ENCODE results near the gene AGTRAP. TPM values are rescaled to one million over a fixed set of nuclear protein-coding genes. Genes with fewer than 3 reads are reported as not detected.
A peak's percentile ranks its signal among the peaks of the same experiment; 100 is the strongest.

AGTRAP gene
- total and polyA plus RNA-seq, 7 experiments from 2014 or later, result 28.2 to 108 (median 36.2) TPM

DNA sequence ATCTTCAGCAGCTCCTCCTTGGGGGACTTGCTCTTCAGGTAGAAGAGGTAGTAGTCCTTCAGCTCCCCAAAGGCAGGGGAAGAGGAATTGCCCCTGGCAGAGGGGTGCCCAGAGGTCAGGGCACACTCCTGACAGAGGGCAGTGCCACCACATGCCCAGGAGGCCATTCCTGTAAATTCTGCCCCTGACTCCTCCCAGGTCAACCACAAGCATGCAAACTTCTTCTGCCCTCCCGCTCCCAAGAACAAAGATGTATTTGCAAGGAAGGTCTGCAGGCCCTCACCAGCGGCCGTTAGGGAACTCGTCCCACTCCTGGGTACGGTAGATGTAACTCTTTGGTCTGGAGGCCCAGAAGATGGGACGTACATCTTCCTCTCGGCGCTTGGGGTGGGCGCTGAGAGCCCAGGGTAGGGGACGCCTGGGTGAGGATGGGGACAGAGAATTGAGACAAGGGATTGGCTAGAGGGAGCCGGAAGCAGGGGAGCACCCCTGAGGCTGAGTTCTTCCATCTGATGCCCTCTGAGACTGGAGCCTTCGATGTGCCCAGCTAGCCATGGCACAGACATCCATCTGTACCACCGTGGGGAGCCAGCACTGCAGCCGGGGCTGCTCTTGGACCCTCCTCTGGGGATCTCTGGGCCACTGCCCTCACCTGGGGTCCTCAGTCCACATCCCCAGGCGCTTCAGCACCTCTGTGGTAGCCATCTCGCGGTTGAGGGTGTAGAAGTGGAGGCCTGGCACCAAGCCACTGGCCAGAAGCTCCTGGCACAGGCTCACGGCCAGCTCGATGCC, 58.7 kb downstream of the AGTRAP start:
- H3K27me3 Mint-ChIP-seq, result no peaks in the 10 kb centered on the region
- peak overlapping the region in 1 of 9 donors; percentile 9 for H3K27ac Mint-ChIP-seq
- H3K36me3 Mint-ChIP-seq, result peaks cover 0 to 35% (median 9%) of the 10 kb centered on the region in 5 donors
- Histone ChIP-seq H3K4me3 (ENCODE audit: low read length) (no peak overlapping the region), H3K9me3 (ENCODE audit: control insufficient read depth in 2 of 3, low read length in 3 of 3) (no peaks in the 10 kb centered on the region), H3K27me3 (ENCODE audit: control insufficient read depth in 2 of 2, insufficient read depth in 2 of 2, low read length in 2 of 2) (no peaks in the 10 kb centered on the region), H3K27ac (ENCODE audit: low read depth, low read length) (no peak overlapping the region), H3K36me3 (ENCODE audit: control insufficient read depth in 2 of 3, insufficient read depth in 3 of 3, low read length in 3 of 3) (peaks cover 0 to 86% (median 10%) of the 10 kb centered on the region in 3 experiments), H3K4me1 (ENCODE audit: control insufficient read depth in 2 of 2, insufficient read depth in 2 of 2, low read length in 2 of 2) (no peaks in the 10 kb centered on the region)
- ChIA-PET POLR2A (no interaction called here), CTCF (interaction anchor here (0.5 kb wide), 1 partner anchor 327 kb away, joined by 3 read pairs; no protein-coding TSS in a partner anchor)
- H3K4me3 Mint-ChIP-seq, result no peak overlapping the region
- ATAC-seq, result no peak
- peaks cover 0 to 5% (median 0%) of the 10 kb centered on the region in 7 donors for H3K4me1 Mint-ChIP-seq
- no peak for DNase-seq
- no peaks in the 10 kb centered on the region for H3K9me3 Mint-ChIP-seq
- intact Hi-C loops (cut with micrococcal nuclease), result no loop called here

DNA sequence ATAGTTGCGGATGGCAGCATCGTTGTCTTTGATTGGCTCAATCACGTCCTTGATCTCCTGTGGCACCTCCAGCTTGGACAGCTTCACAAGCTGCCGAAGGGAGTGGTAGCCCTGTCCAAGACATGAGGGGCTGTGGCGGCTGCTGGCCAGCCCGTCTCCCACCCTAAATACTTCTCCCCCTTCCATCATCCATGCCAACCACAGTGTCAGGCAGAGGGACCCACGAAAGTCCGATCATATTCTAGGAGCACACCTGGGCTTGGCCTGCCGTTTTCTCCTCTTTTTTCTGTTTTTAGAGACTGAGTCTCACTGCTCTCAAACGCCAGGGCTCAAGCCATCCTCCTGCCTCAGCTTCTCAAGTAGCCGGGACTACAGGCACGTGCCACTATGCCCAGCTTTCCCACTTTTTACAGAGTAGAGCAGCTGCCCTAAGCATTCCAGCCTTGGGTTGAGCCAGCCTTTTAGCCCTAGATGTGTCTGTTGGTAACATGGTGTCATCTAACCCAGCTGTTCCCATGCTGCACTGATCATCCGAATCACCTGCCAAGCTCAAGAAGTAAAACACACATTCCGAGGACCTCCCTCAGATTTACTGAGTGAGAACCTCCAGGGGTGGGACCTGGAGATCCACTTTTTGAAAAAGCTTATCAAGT, 59.4 kb downstream of the AGTRAP start:
- Histone ChIP-seq H3K27me3 (ENCODE audit: control insufficient read depth in 2 of 2, insufficient read depth in 2 of 2, low read length in 2 of 2) (no peaks in the 10 kb centered on the region), H3K4me1 (ENCODE audit: control insufficient read depth in 2 of 2, insufficient read depth in 2 of 2, low read length in 2 of 2) (no peaks in the 10 kb centered on the region), H3K9me3 (ENCODE audit: control insufficient read depth in 2 of 3, low read length in 3 of 3) (no peaks in the 10 kb centered on the region), H3K36me3 (ENCODE audit: control insufficient read depth in 2 of 3, insufficient read depth in 3 of 3, low read length in 3 of 3) (peaks cover 0 to 86% (median 12%) of the 10 kb centered on the region in 3 experiments), H3K4me3 (ENCODE audit: low read length) (no peak overlapping the region), H3K27ac (ENCODE audit: low read depth, low read length) (no peak overlapping the region)
- intact Hi-C loops (cut with micrococcal nuclease), result no loop called here
- H3K36me3 Mint-ChIP-seq, result peaks cover 0 to 41% (median 9%) of the 10 kb centered on the region in 5 donors
- no peaks in the 10 kb centered on the region for H3K27me3 Mint-ChIP-seq
- no peaks in the 10 kb centered on the region for H3K9me3 Mint-ChIP-seq
- peaks cover 0 to 5% (median 0%) of the 10 kb centered on the region in 7 donors for H3K4me1 Mint-ChIP-seq
- POLR2A ChIA-PET, result no interaction called here
- no peak overlapping the region for H3K4me3 Mint-ChIP-seq
- DNase-seq (no peak), ATAC-seq (no peak)
- H3K27ac Mint-ChIP-seq, result peak overlapping the region in 2 of 9 donors; percentile 26 to 78
- CTCF ChIA-PET, result interaction anchor here (0.5 kb wide), 1 partner anchor 326 kb away, joined by 3 read pairs; no protein-coding TSS in a partner anchor

- Histone ChIP-seq H3K9me3 (ENCODE audit: control insufficient read depth in 2 of 3, low read length in 3 of 3) (no peaks in the 10 kb centered on the region), H3K36me3 (ENCODE audit: control insufficient read depth in 2 of 3, insufficient read depth in 3 of 3, low read length in 3 of 3) (peaks cover 0 to 86% (median 18%) of the 10 kb centered on the region in 3 experiments), H3K4me3 (ENCODE audit: low read length) (no peak overlapping the region), H3K27me3 (ENCODE audit: control insufficient read depth in 2 of 2, insufficient read depth in 2 of 2, low read length in 2 of 2) (no peaks in the 10 kb centered on the region), H3K4me1 (ENCODE audit: control insufficient read depth in 2 of 2, insufficient read depth in 2 of 2, low read length in 2 of 2) (no peaks in the 10 kb centered on the region), H3K27ac (ENCODE audit: low read depth, low read length) (no peak overlapping the region)
- Mint-ChIP-seq H3K4me3 (no peak overlapping the region), H3K27ac (no peak overlapping the region), H3K9me3 (no peaks in the 10 kb centered on the region), H3K4me1 (peaks cover 0 to 6% (median 2%) of the 10 kb centered on the region in 7 donors), H3K27me3 (no peaks in the 10 kb centered on the region), H3K36me3 (peaks cover 5 to 43% (median 9%) of the 10 kb centered on the region in 5 donors)
- CTCF ChIA-PET, result interaction anchor here (0.6 kb wide), 1 partner anchor 15 kb away, joined by 3 read pairs; no protein-coding TSS in a partner anchor
- POLR2A ChIA-PET, result interaction anchor here (1.0 kb wide), 1 partner anchor 10 kb away, joined by 4 read pairs; the partner anchor contains the start of genes CLCN6 and MTHFR
- DNase-seq (no peak), ATAC-seq (no peak)
- intact Hi-C loops (cut with micrococcal nuclease), result no loop called here
Observed at GRCh38 chr1:11796036-11796828, 60.3 kb downstream of the AGTRAP start.

DNA sequence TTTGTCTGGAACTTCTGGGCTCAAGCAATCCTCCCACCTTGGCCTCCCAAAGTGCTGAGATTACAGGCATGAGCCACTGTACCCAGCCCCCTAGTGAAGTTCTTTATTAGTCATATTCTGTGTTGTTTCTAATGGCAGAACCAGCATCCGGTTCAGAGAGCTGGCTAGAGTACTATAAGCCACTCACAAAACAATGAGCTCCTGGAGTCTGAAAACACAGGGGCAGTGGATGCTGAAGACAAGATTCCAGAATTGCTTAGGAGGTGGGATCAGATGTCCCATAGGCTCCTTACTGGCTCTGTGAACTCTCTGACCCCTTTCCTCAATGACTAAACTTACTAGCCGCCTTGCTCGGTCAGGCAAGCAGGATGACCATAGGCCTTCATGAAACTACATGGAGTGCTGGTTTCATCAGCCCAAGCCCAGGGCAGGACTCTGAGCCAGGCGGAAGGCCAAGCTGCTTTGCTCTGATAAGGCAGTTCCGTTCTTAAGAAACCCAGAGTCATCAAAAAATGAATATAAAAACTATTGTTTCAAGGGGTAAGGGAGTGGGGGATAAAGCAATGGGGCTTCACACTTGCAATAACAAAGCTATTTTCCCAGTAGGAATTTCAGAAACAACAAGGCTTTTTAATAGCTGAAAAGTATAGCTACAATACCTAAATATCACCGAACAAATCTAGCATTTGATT, 61.7 kb downstream of the AGTRAP start:
- peaks cover 5 to 41% (median 9%) of the 10 kb centered on the region in 5 donors for H3K36me3 Mint-ChIP-seq
- ATAC-seq (no peak), DNase-seq (no peak)
- no peak overlapping the region for H3K27ac ChIP-seq (ENCODE audit: low read depth, low read length)
- H3K27me3 ChIP-seq (ENCODE audit: control insufficient read depth in 2 of 2, insufficient read depth in 2 of 2, low read length in 2 of 2), result no peaks in the 10 kb centered on the region
- intact Hi-C loops (cut with micrococcal nuclease), result no loop called here
- no peak overlapping the region for H3K27ac Mint-ChIP-seq
- H3K27me3 Mint-ChIP-seq, result no peaks in the 10 kb centered on the region
- H3K4me1 Mint-ChIP-seq, result peaks cover 6 to 16% (median 13%) of the 10 kb centered on the region in 7 donors
- H3K9me3 ChIP-seq (ENCODE audit: control insufficient read depth in 2 of 3, low read length in 3 of 3), result no peaks in the 10 kb centered on the region
- peaks cover 5 to 8% of the 10 kb centered on the region in 2 donors for H3K4me1 ChIP-seq (ENCODE audit: control insufficient read depth in 2 of 2, insufficient read depth in 2 of 2, low read length in 2 of 2)
- ChIA-PET POLR2A (no interaction called here), CTCF (interaction anchor here (0.6 kb wide), 1 partner anchor 14 kb away, joined by 3 read pairs; no protein-coding TSS in a partner anchor)
- H3K4me3 Mint-ChIP-seq, result no peak overlapping the region
- peaks cover 0 to 72% (median 18%) of the 10 kb centered on the region in 3 experiments for H3K36me3 ChIP-seq (ENCODE audit: control insufficient read depth in 2 of 3, insufficient read depth in 3 of 3, low read length in 3 of 3)
- H3K4me3 ChIP-seq (ENCODE audit: low read length), result no peak overlapping the region
- H3K9me3 Mint-ChIP-seq, result no peaks in the 10 kb centered on the region

GRCh38 chr1:11799099-11799498, 63.2 kb downstream of the AGTRAP start:
- no peak overlapping the region for H3K27ac Mint-ChIP-seq

More at GRCh38 chr1:11799099-11799498, 63.2 kb downstream of the AGTRAP start:
- peaks cover 5 to 39% (median 9%) of the 10 kb centered on the region in 5 donors for H3K36me3 Mint-ChIP-seq
- Histone ChIP-seq H3K4me3 (ENCODE audit: low read length) (no peak overlapping the region), H3K27ac (ENCODE audit: low read depth, low read length) (no peak overlapping the region), H3K9me3 (ENCODE audit: control insufficient read depth in 2 of 3, low read length in 3 of 3) (no peaks in the 10 kb centered on the region), H3K4me1 (ENCODE audit: control insufficient read depth in 2 of 2, insufficient read depth in 2 of 2, low read length in 2 of 2) (peaks cover 16 to 22% of the 10 kb centered on the region in 2 donors), H3K36me3 (ENCODE audit: control insufficient read depth in 2 of 3, insufficient read depth in 3 of 3, low read length in 3 of 3) (peaks cover 0 to 63% (median 15%) of the 10 kb centered on the region in 3 experiments), H3K27me3 (ENCODE audit: control insufficient read depth in 2 of 2, insufficient read depth in 2 of 2, low read length in 2 of 2) (no peaks in the 10 kb centered on the region)
- intact Hi-C loops (cut with micrococcal nuclease), result no loop called here
- CTCF ChIA-PET, result no interaction called here
- no peaks in the 10 kb centered on the region for H3K27me3 Mint-ChIP-seq
- ATAC-seq (no peak), DNase-seq (no peak)
- H3K9me3 Mint-ChIP-seq, result no peaks in the 10 kb centered on the region
- peaks cover 14 to 31% (median 24%) of the 10 kb centered on the region in 7 donors for H3K4me1 Mint-ChIP-seq
- POLR2A ChIA-PET, result no interaction called here
- H3K4me3 Mint-ChIP-seq, result no peak overlapping the region

Data from naive thymus-derived CD4-positive, alpha-beta T cell (primary cell).